H9 (cell line): Measurements from ENCODE around the gene RALGAPA2. TPM values are rescaled to one million over a fixed set of nuclear protein-coding genes. Genes with fewer than 3 reads are reported as not detected.

ENCODE experiments used
- DNase-seq: peaks from one replicate; pipeline ENCODE4 v3.0.0-alpha.2; 2017
- H2AFZ ChIP-seq: one replicate; pipeline ENCODE4 v1.6.1; 2013; ENCODE audit warnings: mild to moderate bottlenecking, low read length, control low read depth, moderate library complexity
- H2AK5ac ChIP-seq: 2 replicates; pipeline ENCODE4 v1.6.1; 2013; ENCODE audit warnings: low read length, control low read depth, mixed read lengths; ENCODE audit not compliant: insufficient read length
- H2BK120ac ChIP-seq: one replicate; pipeline ENCODE4 v1.6.1; 2013; ENCODE audit warnings: low read depth, mild to moderate bottlenecking, low read length, control low read depth, inconsistent platforms; ENCODE audit not compliant: poor library complexity, severe bottlenecking
- H2BK12ac ChIP-seq: 2 replicates; pipeline ENCODE4 v1.6.1; 2013; ENCODE audit warnings: low read length, control low read depth, mixed read lengths, low read depth; ENCODE audit not compliant: insufficient read length
- H2BK15ac ChIP-seq: 2 replicates; pipeline ENCODE4 v1.6.1; 2013; ENCODE audit warnings: low read depth, low read length, control low read depth
- H2BK20ac ChIP-seq: one replicate; pipeline ENCODE4 v1.6.1; 2013; ENCODE audit warnings: low read depth, mild to moderate bottlenecking, low read length, control low read depth, inconsistent platforms; ENCODE audit not compliant: poor library complexity, severe bottlenecking
- H2BK5ac ChIP-seq: 2 replicates; pipeline ENCODE4 v1.6.1; 2013; ENCODE audit warnings: low read length, control low read depth, mixed read lengths; ENCODE audit not compliant: insufficient read length
- H3K14ac ChIP-seq: 2 replicates; pipeline ENCODE4 v1.6.1; 2013; ENCODE audit warnings: low read length, control low read depth; ENCODE audit not compliant: insufficient read depth
- H3K18ac ChIP-seq: 2 replicates; pipeline ENCODE4 v1.6.1; 2013; ENCODE audit warnings: low read depth, mild to moderate bottlenecking, mixed read lengths, low read length, control low read depth; ENCODE audit not compliant: insufficient read length
- H3K23ac ChIP-seq: 2 replicates; pipeline ENCODE4 v1.6.1; 2013; ENCODE audit warnings: low read length, control low read depth, mixed read lengths, low read depth; ENCODE audit not compliant: insufficient read length
- H3K23me2 ChIP-seq: 2 replicates; pipeline ENCODE4 v1.6.1; 2013; ENCODE audit warnings: low read depth, mild to moderate bottlenecking, mixed read lengths, low read length, control low read depth; ENCODE audit not compliant: insufficient read length, poor library complexity, severe bottlenecking
- H3K27ac ChIP-seq: 2 replicates; pipeline ENCODE4 v1.5.1; 2013; ENCODE audit warnings: low read length, control low read depth, mixed read lengths, low read depth; ENCODE audit not compliant: insufficient read length
- H3K27me3 ChIP-seq: 2 replicates; pipeline ENCODE4 v1.6.1; 2013; ENCODE audit warnings: low read length, control low read depth, inconsistent platforms; ENCODE audit not compliant: insufficient read depth
- H3K4ac ChIP-seq: 2 replicates; pipeline ENCODE4 v1.6.1; 2013; ENCODE audit warnings: low read depth, mild to moderate bottlenecking, control low read depth, inconsistent platforms, low read length, moderate library complexity
- H3K4me1 ChIP-seq: 2 replicates; pipeline ENCODE4 v1.6.1; 2013; ENCODE audit warnings: low read length, control low read depth, inconsistent platforms; ENCODE audit not compliant: insufficient read depth
- H3K4me2 ChIP-seq: 2 replicates; pipeline ENCODE4 v1.6.1; 2013; ENCODE audit warnings: low read length, control low read depth, mixed read lengths; ENCODE audit not compliant: insufficient read length, insufficient read depth
- H3K56ac ChIP-seq: 2 replicates; pipeline ENCODE4 v1.6.1; 2013; ENCODE audit warnings: low read depth, mild to moderate bottlenecking, mixed read lengths, low read length, control low read depth; ENCODE audit not compliant: insufficient read length
- H3K79me1 ChIP-seq: 2 replicates; pipeline ENCODE4 v1.6.1; 2013; ENCODE audit warnings: low read depth, mild to moderate bottlenecking, moderate library complexity, low read length, control low read depth, inconsistent platforms; ENCODE audit not compliant: insufficient read depth, poor library complexity, severe bottlenecking
- H3K79me2 ChIP-seq: 2 replicates; pipeline ENCODE4 v1.6.1; 2013; ENCODE audit warnings: low read length, control low read depth, inconsistent platforms; ENCODE audit not compliant: insufficient read depth
- H3K9ac ChIP-seq: 2 replicates; pipeline ENCODE4 v1.6.1; 2013; ENCODE audit warnings: low read length, control low read depth, mixed read lengths; ENCODE audit not compliant: insufficient read length; ENCODE audit errors: extremely low read depth
- H3K9me3 ChIP-seq: one replicate; pipeline ENCODE4 v1.6.1; 2013; ENCODE audit warnings: low read depth, low read length, inconsistent platforms; ENCODE audit not compliant: control insufficient read depth
- H3T11ph ChIP-seq: one replicate; pipeline ENCODE4 v1.6.1; 2013; ENCODE audit warnings: mild to moderate bottlenecking, low read length, control low read depth, inconsistent platforms
- H4K20me1 ChIP-seq: one replicate; pipeline ENCODE4 v1.6.1; 2013; ENCODE audit not compliant: control insufficient read depth, insufficient read length, insufficient read depth
- H4K5ac ChIP-seq: 2 replicates; pipeline ENCODE4 v1.6.1; 2013; ENCODE audit warnings: low read depth, mild to moderate bottlenecking, mixed read lengths, low read length, control low read depth; ENCODE audit not compliant: insufficient read length
- H4K8ac ChIP-seq: replicated peaks from 2 replicates; pipeline ENCODE4 v1.6.1; 2013; ENCODE audit warnings: low read length, control low read depth, mixed read lengths, low read depth; ENCODE audit not compliant: insufficient read length
- H4K91ac ChIP-seq: 2 replicates; pipeline ENCODE4 v1.6.1; 2013; ENCODE audit warnings: low read depth, mild to moderate bottlenecking, moderate library complexity, mixed read lengths, low read length, control low read depth; ENCODE audit not compliant: insufficient read length
- H3K27ac Mint-ChIP-seq, 3 experiments: 2 replicates in 2 of 3; 3 replicates in 1 of 3; pipeline ENCODE4 v1.8.0; 2020 to 2021; ENCODE audit warnings: mixed read lengths in 3 of 3, mild to moderate bottlenecking in 1 of 3, moderate library complexity in 1 of 3
- H3K27me3 Mint-ChIP-seq: 2 replicates; pipeline ENCODE4 v1.8.0; 2021; ENCODE audit warnings: low read depth, mild to moderate bottlenecking, moderate library complexity, mixed read lengths
- H3K36me3 Mint-ChIP-seq, 3 experiments: 2 replicates in 2 of 3; 3 replicates in 1 of 3; pipeline ENCODE4 v1.8.0; 2020 to 2021; ENCODE audit warnings: low read depth in 3 of 3, mixed read lengths in 3 of 3; ENCODE audit not compliant: insufficient read depth in 1 of 3
- H3K4me1 Mint-ChIP-seq, 2 experiments: 2 replicates each; pipeline ENCODE4 v1.8.0; 2020; ENCODE audit warnings: mixed read lengths in 2 of 2
- H3K4me3 Mint-ChIP-seq, 2 experiments: 2 replicates in 1 of 2; 3 replicates in 1 of 2; pipeline ENCODE4 v1.8.0; 2020 to 2021; ENCODE audit warnings: mild to moderate bottlenecking in 2 of 2, mixed read lengths in 2 of 2, moderate library complexity in 1 of 2
- H3K9me3 Mint-ChIP-seq, 2 experiments: 2 replicates in 1 of 2; 3 replicates in 1 of 2; pipeline ENCODE4 v1.8.0; 2020; ENCODE audit warnings: mild to moderate bottlenecking in 2 of 2, mixed read lengths in 2 of 2, moderate library complexity in 1 of 2
- CTCF ChIP-seq: fragments of 200-600 bp; sonication (generic); conservative IDR thresholded peaks from 3 replicates; pipeline ENCODE4 v1.8.0; 2021; ENCODE audit warnings: antibody characterized with exemption, mild to moderate bottlenecking
- WGBS: extraction: QIAGEN DNeasy Blood & Tissue Kit; methylation state at CpG from one replicate; pipeline ENCODE4 v1.1.7; 2013; ENCODE audit warnings: missing lambda C conversion rate, low lambda C conversion rate, mixed read lengths; ENCODE audit not compliant: insufficient read length; ENCODE audit errors: extremely low coverage; 5-methylcytosine and 5-hydroxymethylcytosine counted together
- total RNA-seq: library from RNA; stranded (reverse); gene quantifications from 2 replicates; pipeline ENCODE4 v1.2.1, GENCODE V29; 2021

RALGAPA2 gene
- total RNA-seq, 1 experiment from 2014 or later = 16.6 TPM

- no peak overlapping the region for H2BK120ac ChIP-seq
- H4K20me1 ChIP-seq = no peaks in the 10 kb centered on the region
- no peaks in the 10 kb centered on the region for H3K79me2 ChIP-seq
- H2BK15ac ChIP-seq = no peak overlapping the region
- H2AFZ ChIP-seq = no peak overlapping the region
- no peak overlapping the region for H3K56ac ChIP-seq
- no peak overlapping the region for H3K14ac ChIP-seq
- no peak overlapping the region for H2BK20ac ChIP-seq
- H3K9ac ChIP-seq = no peak overlapping the region
- H3T11ph ChIP-seq = no peak overlapping the region
- H3K9me3 ChIP-seq = peaks cover 5% of the 10 kb centered on the region
- H3K79me1 ChIP-seq = no peaks in the 10 kb centered on the region
- H3K4me3 Mint-ChIP-seq = no peak overlapping the region
- H3K27ac ChIP-seq = no peak overlapping the region
- no peak overlapping the region for H4K8ac ChIP-seq
- H3K4me2 ChIP-seq = no peak overlapping the region
- peaks cover 20 to 25% of the 10 kb centered on the region in 2 experiments for H3K4me1 Mint-ChIP-seq
- no peak overlapping the region for H4K5ac ChIP-seq
- no peak overlapping the region for H2BK5ac ChIP-seq
- H3K18ac ChIP-seq = no peak overlapping the region
- no peak for DNase-seq
- H2AK5ac ChIP-seq = no peak overlapping the region
- peaks cover 5 to 8% (median 7%) of the 10 kb centered on the region in 3 experiments for H3K36me3 Mint-ChIP-seq
- no CpG with 5 or more reads among the region's 1 CpG for WGBS
- H3K23me2 ChIP-seq = no peaks in the 10 kb centered on the region
- no peak overlapping the region for H3K23ac ChIP-seq
- H3K4ac ChIP-seq = no peak overlapping the region
- H3K27me3 ChIP-seq = no peaks in the 10 kb centered on the region
- H3K9me3 Mint-ChIP-seq = peaks cover 4 to 8% of the 10 kb centered on the region in 2 experiments; a peak in 4 of 5 replicates
- H3K4me1 ChIP-seq = no peaks in the 10 kb centered on the region
- no peak for TF ChIP-seq CTCF
- no peak overlapping the region for H3K27ac Mint-ChIP-seq
- no peak overlapping the region for H2BK12ac ChIP-seq
- H4K91ac ChIP-seq = no peak overlapping the region
- H3K27me3 Mint-ChIP-seq = no peaks in the 10 kb centered on the region
Observed at GRCh38 chr20:20747298-20747697, 34.9 kb upstream of the RALGAPA2 start.
